ENCODE data around the gene CEMIP. TPM values are rescaled to one million over a fixed set of nuclear protein-coding genes. Genes with fewer than 3 reads are reported as not detected.
A peak's percentile ranks its signal among the peaks of the same experiment; 100 is the strongest.

CEMIP gene
- polyA plus RNA-seq, 3 donors from 2014 or later: 0.08 TPM; not detected in 2

GRCh38 chr15:80966431-80967197 is 187.4 kb downstream of the CEMIP start:
- Mint-ChIP-seq H3K4me3 (no peak overlapping the region), H3K9me3 (peaks cover 0 to 2% (median 0%) of the 10 kb centered on the region in 6 donors), H3K36me3 (peaks cover 0 to 29% (median 22%) of the 10 kb centered on the region in 3 donors), H3K27me3 (ENCODE audit: low read depth in 3 of 3) (no peaks in the 10 kb centered on the region), H3K4me1 (peaks cover 10 to 21% of the 10 kb centered on the region in 2 donors), H3K27ac (peak overlapping the region in 2 of 6 donors; percentile 32 to 45)
- no peak for DNase-seq

GRCh38 chr15:80967451-80967850 is 188.3 kb downstream of the CEMIP start:
- Mint-ChIP-seq H3K9me3 (peaks cover 0 to 2% (median 0%) of the 10 kb centered on the region in 6 donors), H3K4me1 (peaks cover 7 to 12% of the 10 kb centered on the region in 2 donors), H3K27me3 (ENCODE audit: low read depth in 3 of 3) (no peaks in the 10 kb centered on the region), H3K4me3 (no peak overlapping the region), H3K27ac (no peak overlapping the region), H3K36me3 (peaks cover 0 to 28% (median 21%) of the 10 kb centered on the region in 3 donors)
- DNase-seq: no peak

GRCh38 chr15:80967991-80968510 is 188.9 kb downstream of the CEMIP start:
- H3K4me3 Mint-ChIP-seq: no peak overlapping the region
- H3K27me3 Mint-ChIP-seq (ENCODE audit: low read depth in 3 of 3): no peaks in the 10 kb centered on the region
- DNase-seq: no peak
- no peak overlapping the region for H3K27ac Mint-ChIP-seq
- H3K36me3 Mint-ChIP-seq: peaks cover 0 to 23% (median 21%) of the 10 kb centered on the region in 3 donors
- H3K9me3 Mint-ChIP-seq: no peaks in the 10 kb centered on the region
- H3K4me1 Mint-ChIP-seq: peaks cover 2 to 6% of the 10 kb centered on the region in 2 donors

GRCh38 chr15:80969316-80969715 is 190.1 kb downstream of the CEMIP start:
- no peaks in the 10 kb centered on the region for H3K9me3 Mint-ChIP-seq
- peaks cover 0 to 18% (median 16%) of the 10 kb centered on the region in 3 donors for H3K36me3 Mint-ChIP-seq

GRCh38 chr15:80970018-80970657 is 191.0 kb downstream of the CEMIP start:
- Mint-ChIP-seq H3K27ac (no peak overlapping the region), H3K27me3 (ENCODE audit: low read depth in 3 of 3) (no peaks in the 10 kb centered on the region), H3K4me3 (no peak overlapping the region), H3K4me1 (peaks cover 9 to 21% of the 10 kb centered on the region in 2 donors), H3K9me3 (no peaks in the 10 kb centered on the region), H3K36me3 (peaks cover 0 to 10% (median 7%) of the 10 kb centered on the region in 3 donors)
- peak; percentile 55 to 65 (median 57) for DNase-seq

More at GRCh38 chr15:80969316-80969715, 190.1 kb downstream of the CEMIP start:
- H3K4me3 Mint-ChIP-seq: no peak overlapping the region
- H3K27ac Mint-ChIP-seq: no peak overlapping the region
- peaks cover 6 to 12% of the 10 kb centered on the region in 2 donors for H3K4me1 Mint-ChIP-seq
- H3K27me3 Mint-ChIP-seq (ENCODE audit: low read depth in 3 of 3): no peaks in the 10 kb centered on the region
- DNase-seq: no peak

- H3K27ac Mint-ChIP-seq: no peak overlapping the region
- H3K4me3 Mint-ChIP-seq: no peak overlapping the region
- H3K4me1 Mint-ChIP-seq: peaks cover 15 to 26% of the 10 kb centered on the region in 2 donors
- no peak for DNase-seq
- H3K27me3 Mint-ChIP-seq (ENCODE audit: low read depth in 3 of 3): no peaks in the 10 kb centered on the region
- no peaks in the 10 kb centered on the region for H3K9me3 Mint-ChIP-seq
- peaks cover 0 to 6% (median 3%) of the 10 kb centered on the region in 3 donors for H3K36me3 Mint-ChIP-seq
Observed at GRCh38 chr15:80970658-80971057, 191.5 kb downstream of the CEMIP start.

GRCh38 chr15:80971143-80971542 is 192.0 kb downstream of the CEMIP start:
- DNase-seq: no peak
- no peak overlapping the region for H3K27ac Mint-ChIP-seq
- H3K4me1 Mint-ChIP-seq: peaks cover 16 to 28% of the 10 kb centered on the region in 2 donors
- no peaks in the 10 kb centered on the region for H3K9me3 Mint-ChIP-seq
- peaks cover 0 to 6% (median 3%) of the 10 kb centered on the region in 3 donors for H3K36me3 Mint-ChIP-seq
- no peaks in the 10 kb centered on the region for H3K27me3 Mint-ChIP-seq (ENCODE audit: low read depth in 3 of 3)
- no peak overlapping the region for H3K4me3 Mint-ChIP-seq

- no peaks in the 10 kb centered on the region for H3K9me3 Mint-ChIP-seq
- no peak for DNase-seq
- H3K27me3 Mint-ChIP-seq (ENCODE audit: low read depth in 3 of 3): no peaks in the 10 kb centered on the region
- H3K27ac Mint-ChIP-seq: peak overlapping the region in 2 of 6 donors; percentile 5 to 28
- peaks cover 0 to 6% (median 3%) of the 10 kb centered on the region in 3 donors for H3K36me3 Mint-ChIP-seq
- peaks cover 26 to 38% of the 10 kb centered on the region in 2 donors for H3K4me1 Mint-ChIP-seq
- H3K4me3 Mint-ChIP-seq: no peak overlapping the region
Observed at GRCh38 chr15:80972276-80972675, 193.1 kb downstream of the CEMIP start.

- Mint-ChIP-seq H3K9me3 (no peaks in the 10 kb centered on the region), H3K4me1 (peaks cover 27 to 46% of the 10 kb centered on the region in 2 donors), H3K36me3 (peaks cover 9 to 21% (median 15%) of the 10 kb centered on the region in 3 donors), H3K4me3 (peak overlapping the region in 2 of 5 donors; percentile 11 to 33), H3K27ac (peak overlapping the region in 3 of 6 donors; percentile 62 to 66 (median 65)), H3K27me3 (ENCODE audit: low read depth in 3 of 3) (no peaks in the 10 kb centered on the region)
- no peak for DNase-seq
Observed at GRCh38 chr15:80974914-80975313, 195.7 kb downstream of the CEMIP start.

- Mint-ChIP-seq H3K27ac (peak overlapping the region in 3 of 6 donors; percentile 8 to 70 (median 9)), H3K4me1 (peaks cover 28 to 42% of the 10 kb centered on the region in 2 donors), H3K9me3 (no peaks in the 10 kb centered on the region), H3K4me3 (no peak overlapping the region), H3K27me3 (ENCODE audit: low read depth in 3 of 3) (no peaks in the 10 kb centered on the region), H3K36me3 (peaks cover 9 to 25% (median 21%) of the 10 kb centered on the region in 3 donors)
- DNase-seq: no peak
Observed at GRCh38 chr15:80976851-80977250, 197.7 kb downstream of the CEMIP start.

- peak overlapping the region in 2 of 6 donors; percentile 9 to 46 for H3K27ac Mint-ChIP-seq
- no peaks in the 10 kb centered on the region for H3K27me3 Mint-ChIP-seq (ENCODE audit: low read depth in 3 of 3)
- H3K9me3 Mint-ChIP-seq: no peaks in the 10 kb centered on the region
- H3K4me1 Mint-ChIP-seq: peaks cover 35 to 50% of the 10 kb centered on the region in 2 donors
- no peak for DNase-seq
- peaks cover 9 to 27% (median 25%) of the 10 kb centered on the region in 3 donors for H3K36me3 Mint-ChIP-seq
- H3K4me3 Mint-ChIP-seq: no peak overlapping the region
Observed at GRCh38 chr15:80977627-80978036, 198.5 kb downstream of the CEMIP start.

- no peaks in the 10 kb centered on the region for H3K27me3 Mint-ChIP-seq (ENCODE audit: low read depth in 3 of 3)
- no peak overlapping the region for H3K4me3 Mint-ChIP-seq
- H3K27ac Mint-ChIP-seq: peak overlapping the region in 5 of 6 donors; percentile 1 to 54 (median 6)
- peaks cover 9 to 27% (median 25%) of the 10 kb centered on the region in 3 donors for H3K36me3 Mint-ChIP-seq
- peaks cover 38 to 57% of the 10 kb centered on the region in 2 donors for H3K4me1 Mint-ChIP-seq
- DNase-seq: no peak
- no peaks in the 10 kb centered on the region for H3K9me3 Mint-ChIP-seq
Observed at GRCh38 chr15:80978685-80979329, 199.6 kb downstream of the CEMIP start.

- H3K27ac Mint-ChIP-seq: no peak overlapping the region
- H3K9me3 Mint-ChIP-seq: no peaks in the 10 kb centered on the region
- no peak overlapping the region for H3K4me3 Mint-ChIP-seq
- DNase-seq: no peak
- H3K4me1 Mint-ChIP-seq: peaks cover 40 to 56% of the 10 kb centered on the region in 2 donors
- peaks cover 9 to 27% (median 25%) of the 10 kb centered on the region in 3 donors for H3K36me3 Mint-ChIP-seq
- no peaks in the 10 kb centered on the region for H3K27me3 Mint-ChIP-seq (ENCODE audit: low read depth in 3 of 3)
Observed at GRCh38 chr15:80979538-80980200, 200.5 kb downstream of the CEMIP start.

Measured in immature natural killer cell (primary cell).